Inflammatory macrophage treated with lipopolysaccharide for 1 hour (primary cell): ENCODE results near the gene LENG9.

ENCODE experiments used
- DNase-seq, 2 donors: peaks; one replicate each; pipeline ENCODE4 v3.0.0-alpha.2; 2020 to 2022

LENG9 gene

GRCh38 chr19:54477650-54478049 lies 14.1 kb upstream of the LENG9 start:
- peak in 1 of 2 donors; percentile 22 for DNase-seq

GRCh38 chr19:54475706-54476105 lies 12.1 kb upstream of the LENG9 start:
- DNase-seq: no peak

DNA sequence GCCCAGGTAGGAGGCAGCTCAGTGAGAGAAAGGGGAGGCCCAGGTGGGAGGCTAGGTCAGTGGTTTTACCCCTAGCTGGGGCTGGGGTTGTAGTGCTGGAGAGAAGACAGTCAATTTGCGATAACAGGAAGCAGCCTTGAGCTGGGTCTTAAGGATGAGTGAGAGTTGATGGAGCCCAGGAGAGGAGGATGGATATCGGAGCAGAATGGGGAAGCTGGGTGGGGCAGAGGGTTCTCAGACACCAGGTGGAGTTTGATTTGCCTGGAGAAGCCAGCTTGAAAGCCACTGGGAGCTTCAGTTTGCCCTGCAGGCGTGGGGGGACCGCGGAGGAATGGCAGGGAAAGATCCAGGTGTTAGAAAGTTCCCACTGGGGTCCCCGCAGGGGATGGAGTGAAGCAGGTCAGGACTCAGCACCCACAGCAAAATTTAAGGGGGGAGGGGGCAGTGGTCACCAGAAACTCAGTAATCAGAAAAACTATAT lies 10.4 kb upstream of the LENG9 start:
- no peak for DNase-seq

DNA sequence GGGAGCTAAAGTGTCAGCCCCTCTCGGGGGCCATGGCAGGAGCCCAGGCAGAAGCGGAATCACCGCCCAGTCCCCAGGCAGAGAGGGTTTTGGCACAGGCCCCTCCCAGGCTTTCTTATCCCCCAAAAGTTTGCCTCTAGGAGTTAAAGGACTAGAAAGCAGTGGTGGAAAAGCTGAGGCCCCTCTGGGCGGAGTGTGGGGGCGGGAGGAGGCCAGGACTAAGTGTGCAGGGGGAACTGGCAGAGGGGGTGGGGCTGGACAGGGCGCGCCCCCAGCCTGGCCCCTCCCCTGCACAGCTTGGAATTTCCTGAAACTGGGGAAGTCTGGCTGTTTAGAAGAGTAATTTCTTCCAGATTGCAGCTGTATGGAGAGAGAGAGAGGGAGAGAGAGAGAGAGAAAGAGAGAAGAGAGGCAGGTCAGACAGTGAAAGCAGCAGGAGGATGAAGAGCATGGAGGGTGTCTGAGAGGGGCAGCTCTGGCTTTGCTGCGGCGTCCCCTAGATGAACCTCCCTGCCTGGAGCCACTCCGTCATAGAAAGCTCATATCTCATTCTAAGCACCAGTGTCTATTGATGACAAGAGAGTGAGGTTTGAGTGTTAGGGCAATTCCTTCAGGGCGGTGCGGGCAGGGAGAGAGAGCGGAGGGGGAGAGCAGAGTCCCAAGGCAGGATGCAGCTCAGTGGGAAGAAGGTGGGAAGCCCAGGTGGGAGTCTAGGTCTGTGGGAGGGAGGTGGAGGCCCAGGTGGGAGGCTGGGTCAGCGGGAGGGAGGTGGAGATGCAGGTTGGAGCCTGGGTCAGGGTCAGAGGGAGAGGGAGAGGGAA lies 9.7 kb upstream of the LENG9 start, which contains the start of gene CDC42EP5:
TSS of gene CDC42EP5 (minus strand) at position 226 of the 821 bp plus-strand sequence. CDS start 7,749 bp downstream, outside the sequence.
- peak; percentile 82 to 86 for DNase-seq

GRCh38 chr19:54470991-54471782 lies 7.6 kb upstream of the LENG9 start:
- DNase-seq: peak; percentile 42 to 70

DNA sequence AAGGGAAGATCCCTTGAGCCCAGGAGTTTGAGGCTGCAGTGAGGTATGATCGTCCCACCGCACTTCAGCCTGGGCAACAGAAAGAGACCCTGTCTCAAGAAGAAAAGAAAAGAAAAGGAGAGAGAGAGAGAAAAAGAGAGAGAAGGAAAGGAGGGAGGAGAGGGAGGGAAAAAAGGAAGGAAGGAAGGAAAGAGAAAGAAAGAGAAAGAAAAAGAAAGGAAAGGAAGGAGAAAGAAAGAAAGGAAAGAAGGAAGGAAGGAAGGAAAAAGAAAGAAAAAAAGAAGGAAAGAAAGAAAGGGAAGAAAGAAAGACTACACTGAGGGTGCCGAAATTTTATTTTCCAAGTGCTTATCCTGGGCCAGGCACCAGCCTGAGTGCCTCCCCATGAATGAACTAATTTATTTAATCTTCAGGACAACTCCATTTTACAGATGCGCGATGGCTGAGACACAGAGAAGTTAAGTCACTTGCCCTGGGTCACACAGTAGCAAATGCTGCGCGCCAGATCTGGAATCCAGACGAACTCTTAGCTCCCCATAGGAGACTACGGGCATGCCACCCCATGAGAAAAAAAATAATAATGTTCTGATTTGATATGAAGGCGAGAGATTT lies 6.8 kb upstream of the LENG9 start:
- no peak for DNase-seq

- DNase-seq: no peak
Measured at GRCh38 chr19:54469496-54469934, 5.9 kb upstream of the LENG9 start.

DNA sequence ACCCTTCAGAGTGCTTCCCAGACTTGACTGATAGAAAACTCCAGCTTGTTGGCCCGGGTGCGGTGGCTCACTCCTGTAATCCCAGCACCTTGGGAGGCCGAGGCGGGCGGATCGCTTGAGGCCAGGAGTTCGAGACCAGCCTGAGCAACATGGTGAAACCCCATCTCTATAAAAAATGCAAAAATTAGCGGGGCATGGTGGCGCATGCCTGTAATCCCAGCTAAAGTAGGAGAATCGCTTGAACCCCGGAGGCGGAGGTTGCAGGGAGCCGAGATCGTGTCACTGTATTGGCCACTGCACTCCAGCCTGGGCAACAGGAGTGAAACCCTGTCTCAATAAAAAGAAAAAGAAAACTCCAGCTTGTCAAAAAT lies 2.5 kb upstream of the LENG9 start:
- peak in 1 of 2 donors; percentile 31 for DNase-seq

DNA sequence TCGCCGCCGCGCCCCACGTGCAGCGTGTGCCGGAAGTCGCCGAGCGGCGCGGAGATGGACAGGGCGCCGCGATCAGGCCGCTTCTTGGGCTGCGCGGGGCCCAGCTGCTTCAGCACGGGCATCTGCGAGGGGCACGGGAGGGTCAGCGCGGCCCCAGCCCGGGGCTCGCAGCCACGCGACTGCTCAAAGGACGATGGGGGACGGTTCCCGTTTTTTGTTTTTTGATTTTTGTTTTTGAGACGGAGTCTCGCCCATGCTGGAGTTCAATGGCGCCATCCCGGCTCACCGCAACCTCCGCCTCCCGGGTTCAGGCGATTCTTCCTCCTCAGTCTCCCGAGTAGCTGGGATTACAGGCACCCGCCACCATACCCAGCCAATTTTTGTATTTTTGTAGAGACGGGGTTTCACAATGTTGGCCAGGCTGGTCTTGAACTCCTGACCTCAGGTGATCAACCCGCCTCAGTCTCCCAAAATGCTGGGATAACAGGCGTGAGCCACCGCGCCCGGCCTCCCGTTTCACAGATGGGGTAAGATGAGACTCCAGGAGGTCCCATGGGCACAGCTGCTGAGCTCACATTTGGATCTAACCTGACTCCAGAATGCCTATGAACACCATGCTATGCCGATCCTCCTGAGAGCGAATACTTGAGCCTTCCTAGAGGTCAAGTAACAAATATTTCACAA lies 2.0 kb upstream of the LENG9 start:
- no peak for DNase-seq

GRCh38 chr19:54464630-54465425 lies 1.2 kb upstream of the LENG9 start:
- peak; percentile 85 to 86 for DNase-seq

DNA sequence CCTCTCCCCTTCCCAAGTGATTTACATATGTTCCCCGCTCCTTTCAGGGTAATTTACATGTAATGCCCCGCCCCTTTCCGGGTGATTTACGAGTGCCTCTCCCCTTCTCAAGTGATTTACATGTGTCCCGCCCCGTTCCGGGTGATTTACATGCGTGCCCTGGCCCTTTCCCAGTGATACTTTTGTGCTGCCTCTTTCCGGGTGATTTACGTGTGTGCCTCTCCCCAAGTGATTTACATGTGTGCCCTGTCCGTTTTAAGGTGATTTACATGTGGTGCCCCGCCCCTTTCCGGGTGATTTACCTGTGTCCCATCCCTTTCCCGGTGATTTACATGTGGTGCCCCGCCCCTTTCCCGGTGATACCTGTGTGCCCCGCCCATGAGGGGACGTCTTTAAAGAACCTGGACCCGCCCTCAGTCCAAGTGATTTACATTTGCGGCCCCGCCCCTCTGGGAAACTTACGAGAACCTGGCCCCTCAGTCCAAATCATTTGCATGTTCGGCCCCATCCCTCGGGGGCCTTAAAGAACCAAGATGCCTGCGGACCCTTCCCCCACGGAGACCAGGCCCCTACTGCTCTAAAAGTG lies 559 bp upstream of the LENG9 start:
- peak; percentile 94 to 95 for DNase-seq

GRCh38 chr19:54462655-54463530 lies 685 bp downstream of the LENG9 start:
- DNase-seq: peak; percentile 54 to 62

DNA sequence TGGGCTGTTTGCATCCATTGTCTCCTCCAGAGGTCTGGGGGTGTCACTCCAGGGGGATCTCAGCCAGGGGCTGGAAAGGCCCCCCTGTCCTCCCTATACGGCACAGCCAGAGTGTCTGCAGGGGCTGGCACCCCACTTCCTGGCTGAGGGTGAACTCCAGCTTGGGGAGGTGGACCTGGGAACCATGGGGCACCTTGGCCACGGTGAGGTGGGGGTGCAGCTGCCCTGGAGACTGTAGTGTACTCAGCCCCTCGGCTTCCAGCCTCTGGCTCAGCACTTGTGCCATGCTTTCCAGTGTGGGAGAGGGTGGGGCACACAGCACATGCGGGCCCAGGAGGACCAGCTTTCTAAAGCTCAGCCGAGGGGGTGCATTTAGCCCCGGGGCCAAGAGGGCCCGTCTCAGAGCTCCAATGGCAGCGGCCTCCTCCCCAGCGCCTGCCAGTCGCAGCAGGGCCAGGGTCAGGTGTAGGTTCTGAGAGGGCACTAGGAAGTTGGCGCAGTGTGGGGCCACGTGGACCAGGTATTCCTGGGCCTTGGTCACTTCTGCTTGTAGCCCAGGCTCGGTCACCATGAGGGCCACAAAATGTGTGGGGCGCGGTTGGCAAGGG lies 1.4 kb downstream of the LENG9 start:
- no peak for DNase-seq

- DNase-seq: no peak
Measured at GRCh38 chr19:54461613-54462012, 2.0 kb downstream of the LENG9 start.

DNA sequence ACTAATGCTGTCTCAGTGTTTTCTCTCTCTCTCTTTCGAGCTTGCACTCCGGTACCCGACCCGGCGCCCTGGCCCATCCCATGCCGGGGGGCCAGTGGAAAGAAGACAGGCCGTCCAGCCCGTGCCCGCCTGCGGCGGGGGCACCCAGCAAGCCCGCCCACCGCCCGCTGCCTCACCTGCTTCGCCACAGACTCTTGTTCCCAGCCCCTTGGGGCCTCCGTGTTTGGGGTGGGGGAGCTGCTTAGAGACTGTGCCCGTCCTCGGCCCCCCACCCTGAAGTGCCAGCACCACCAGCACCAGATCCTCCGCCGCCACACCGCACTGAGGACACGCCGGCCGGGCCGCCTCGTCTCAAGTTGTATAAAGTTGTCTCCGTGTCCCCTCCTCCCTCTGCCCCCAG lies 2.4 kb downstream of the LENG9 start:
- DNase-seq: no peak

GRCh38 chr19:54460230-54461005 lies 3.2 kb downstream of the LENG9 start:
- no peak for DNase-seq

DNA sequence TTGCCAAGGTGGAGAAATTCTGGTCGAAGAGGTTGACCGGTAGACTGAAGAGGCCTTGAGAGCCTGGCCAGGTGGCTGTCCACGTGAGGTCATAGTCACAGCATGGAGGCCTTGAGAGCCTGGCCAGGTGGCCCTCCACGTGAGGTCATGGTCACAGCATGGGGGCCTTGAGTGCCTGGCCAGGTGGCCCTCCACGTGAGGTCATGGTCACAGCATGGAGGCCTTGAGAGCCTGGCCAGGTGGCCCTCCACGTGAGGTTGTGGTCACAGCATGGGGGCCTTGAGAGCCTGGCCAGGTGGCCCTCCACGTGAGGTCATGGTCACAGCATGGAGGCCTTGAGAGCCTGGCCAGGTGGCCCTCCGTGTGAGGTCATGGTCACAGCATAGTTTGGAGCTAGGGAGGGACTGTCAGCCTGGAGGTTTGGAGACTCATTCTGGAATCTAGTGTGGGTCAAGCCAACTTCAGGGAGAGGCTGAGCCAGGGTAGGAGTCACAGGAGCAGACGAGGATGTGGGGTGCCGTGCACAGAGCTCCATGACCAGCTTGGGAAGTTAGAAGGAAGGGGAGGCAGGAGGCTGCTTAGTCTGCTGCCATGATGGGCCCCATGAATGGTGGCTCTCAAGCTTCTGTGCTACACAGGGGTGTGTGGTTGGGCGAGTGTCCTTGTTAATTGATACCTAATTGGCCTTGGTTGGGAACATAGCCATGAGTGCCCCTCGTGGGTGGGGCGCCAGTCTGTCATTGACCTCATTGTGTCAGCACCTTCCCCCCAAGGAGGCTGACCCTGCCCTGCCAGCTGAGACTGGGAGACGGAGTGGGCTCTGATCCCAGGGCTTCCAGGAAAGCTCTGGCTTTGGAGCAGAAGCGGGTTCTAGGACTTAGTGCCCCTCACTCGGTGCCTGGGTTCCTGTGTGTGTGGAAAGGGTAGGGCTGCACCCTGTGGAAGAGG lies 4.0 kb downstream of the LENG9 start:
- no peak for DNase-seq
